Measurements from ENCODE around the gene TMPRSS13. TPM values are rescaled to one million over a fixed set of nuclear protein-coding genes. Genes with fewer than 3 reads are reported as not detected.

Gene TMPRSS13
- total and polyA plus RNA-seq, 2 experiments from 2014 or later = not detected

DNA sequence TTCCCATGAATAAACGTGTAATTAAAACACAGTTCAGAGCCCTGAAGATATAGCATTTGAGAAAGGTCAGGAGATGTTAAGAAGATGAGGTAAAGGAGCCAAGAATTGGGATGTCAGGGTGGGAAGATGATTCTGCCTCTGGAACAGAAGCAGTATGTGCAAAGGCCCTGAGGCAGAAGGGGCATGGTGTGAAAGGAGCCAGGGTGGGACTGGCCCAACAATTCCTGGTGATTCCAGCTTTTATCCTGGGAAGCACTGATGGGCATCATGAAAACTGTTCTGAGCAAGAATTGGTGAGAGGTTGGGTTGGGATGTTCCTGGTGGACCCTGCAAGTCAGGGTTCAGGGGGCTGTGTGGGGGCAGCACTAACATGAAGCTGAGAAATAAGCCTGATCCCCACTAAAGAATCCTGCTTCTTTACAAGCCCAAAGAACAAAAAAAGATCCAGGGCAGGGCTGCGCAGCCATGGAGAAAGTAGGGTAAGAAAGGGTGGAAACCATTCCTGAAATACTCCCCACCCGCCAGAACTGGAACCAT is 50.2 kb downstream of the TMPRSS13 start:
- H2AFZ ChIP-seq = no peak overlapping the region
- H3K9me3 ChIP-seq (ENCODE audit: low read depth) = no peaks in the 10 kb centered on the region
- H3K4me2 ChIP-seq (ENCODE audit: unreplicated experiment) = no peak overlapping the region
- no peaks in the 10 kb centered on the region for H3K36me3 ChIP-seq (ENCODE audit: low read depth)
- peaks cover 62% of the 10 kb centered on the region for H3K27me3 ChIP-seq (replicated peaks; ENCODE audit: insufficient read depth)
- WGBS, 2 experiments (ENCODE audit: low coverage in 1 of 2, low lambda C conversion rate in 2 of 2, missing lambda C conversion rate in 2 of 2) = 34 to 41% methylated on average over 3 of the region's 3 CpGs
- TF ChIP-seq EZH2phosphoT487 (IDR thresholded peaks at IDR 0.05; ENCODE audit: insufficient read depth, low read depth) = no peak
- no peak for TF ChIP-seq EZH2 (IDR thresholded peaks at IDR 0.05; ENCODE audit: insufficient read depth, poor library complexity, severe bottlenecking)
- DNase-seq = no peak
- no peak overlapping the region for H3K4me3 ChIP-seq
- no peaks in the 10 kb centered on the region for H3K79me2 ChIP-seq (ENCODE audit: insufficient read depth)
- H3K9ac ChIP-seq = no peak overlapping the region
- in situ Hi-C loops (cut with MboI) = no loop called here
- no peaks in the 10 kb centered on the region for H3K4me1 ChIP-seq (ENCODE audit: insufficient read depth)
- H4K20me1 ChIP-seq (ENCODE audit: insufficient read depth) = no peaks in the 10 kb centered on the region
- H3K9me2 ChIP-seq (ENCODE audit: insufficient read depth) = no peaks in the 10 kb centered on the region
- no peak overlapping the region for H3K27ac ChIP-seq
- no peaks in the 10 kb centered on the region for H3F3A ChIP-seq (ENCODE audit: insufficient read depth)

- Histone ChIP-seq H3F3A (ENCODE audit: insufficient read depth) (no peaks in the 10 kb centered on the region), H3K36me3 (ENCODE audit: low read depth) (no peaks in the 10 kb centered on the region), H2AFZ (no peak overlapping the region), H3K79me2 (ENCODE audit: insufficient read depth) (no peaks in the 10 kb centered on the region), H3K4me1 (ENCODE audit: insufficient read depth) (no peaks in the 10 kb centered on the region), H3K9ac (no peak overlapping the region), H3K9me3 (ENCODE audit: low read depth) (no peaks in the 10 kb centered on the region), H3K4me2 (ENCODE audit: unreplicated experiment) (no peak overlapping the region), H3K4me3 (no peak overlapping the region), H3K27me3 (replicated peaks; ENCODE audit: insufficient read depth) (peaks cover 63% of the 10 kb centered on the region), H3K9me2 (ENCODE audit: insufficient read depth) (no peaks in the 10 kb centered on the region), H4K20me1 (ENCODE audit: insufficient read depth) (no peaks in the 10 kb centered on the region), H3K27ac (no peak overlapping the region)
- 67 to 73% methylated on average over 6 of the region's 6 CpGs for WGBS, 2 experiments (ENCODE audit: low coverage in 1 of 2, low lambda C conversion rate in 2 of 2, missing lambda C conversion rate in 2 of 2)
- in situ Hi-C loops (cut with MboI) = no loop called here
- no peak for TF ChIP-seq EZH2phosphoT487 (IDR thresholded peaks at IDR 0.05; ENCODE audit: insufficient read depth, low read depth)
- no peak for DNase-seq
These were observed 50.8 kb downstream of the TMPRSS13 start for GRCh38 chr11:117878314-117878938.

DNA sequence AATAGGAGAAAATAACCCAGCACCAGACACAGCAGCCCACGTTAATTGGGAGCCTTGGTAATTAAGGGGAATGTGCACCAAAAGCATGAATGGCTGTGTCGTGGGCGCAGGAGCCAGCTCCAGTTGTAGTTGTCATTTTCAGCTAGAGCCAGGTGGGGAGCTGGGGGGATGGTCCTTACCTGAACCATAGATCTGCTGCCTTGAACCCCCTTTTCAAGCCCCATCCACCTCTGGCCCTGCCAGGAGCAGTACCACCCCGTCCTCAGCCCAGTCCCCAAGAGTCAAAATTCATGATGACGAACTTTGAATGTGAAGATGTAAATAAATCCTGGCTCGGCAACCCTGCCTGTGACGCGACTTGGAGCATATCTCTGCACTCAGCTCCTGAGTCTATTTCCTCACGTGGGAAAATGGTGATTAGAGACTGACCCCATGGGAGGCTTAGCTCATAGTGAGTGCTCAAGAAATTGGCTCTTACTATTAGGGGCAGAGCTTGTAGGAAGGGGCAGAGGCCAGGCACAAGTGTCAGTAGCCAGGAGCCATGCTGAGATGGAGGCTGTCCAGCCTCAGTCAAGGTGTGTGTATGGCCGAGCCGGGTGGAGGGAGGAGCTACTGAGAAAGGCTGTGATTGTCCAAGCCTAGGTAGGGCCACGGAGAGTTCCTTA is 52.0 kb downstream of the TMPRSS13 start:
- Histone ChIP-seq H3F3A (ENCODE audit: insufficient read depth) (no peaks in the 10 kb centered on the region), H3K9ac (no peak overlapping the region), H2AFZ (no peak overlapping the region), H3K4me1 (ENCODE audit: insufficient read depth) (no peaks in the 10 kb centered on the region), H3K79me2 (ENCODE audit: insufficient read depth) (no peaks in the 10 kb centered on the region), H3K9me3 (ENCODE audit: low read depth) (no peaks in the 10 kb centered on the region), H3K4me3 (no peak overlapping the region), H3K27ac (no peak overlapping the region), H3K36me3 (ENCODE audit: low read depth) (no peaks in the 10 kb centered on the region), H3K4me2 (ENCODE audit: unreplicated experiment) (no peak overlapping the region), H3K9me2 (ENCODE audit: insufficient read depth) (no peaks in the 10 kb centered on the region), H3K27me3 (replicated peaks; ENCODE audit: insufficient read depth) (peaks cover 61% of the 10 kb centered on the region), H4K20me1 (ENCODE audit: insufficient read depth) (no peaks in the 10 kb centered on the region)
- no peak for DNase-seq
- in situ Hi-C loops (cut with MboI) = no loop called here
- 29 to 30% methylated on average over 12 of the region's 12 CpGs for WGBS, 2 experiments (ENCODE audit: low coverage in 1 of 2, low lambda C conversion rate in 2 of 2, missing lambda C conversion rate in 2 of 2)
- TF ChIP-seq EZH2 (IDR thresholded peaks at IDR 0.05; ENCODE audit: insufficient read depth, poor library complexity, severe bottlenecking) (no peak), EZH2phosphoT487 (IDR thresholded peaks at IDR 0.05; ENCODE audit: insufficient read depth, low read depth) (no peak)

GRCh38 chr11:117876341-117877119 is 52.7 kb downstream of the TMPRSS13 start, which contains the start of gene FXYD6:
TSS of gene FXYD6 (minus strand) at chr11:117876658. CDS start at chr11:117842776, 33,882 bp downstream.
- no peaks in the 10 kb centered on the region for H3K9me2 ChIP-seq (ENCODE audit: insufficient read depth)
- peaks cover 61% of the 10 kb centered on the region for H3K27me3 ChIP-seq (replicated peaks; ENCODE audit: insufficient read depth)
- H3K9me3 ChIP-seq (ENCODE audit: low read depth) = no peaks in the 10 kb centered on the region
- peak; percentile 17 for DNase-seq
- no peaks in the 10 kb centered on the region for H3K4me1 ChIP-seq (ENCODE audit: insufficient read depth)
- WGBS, 2 experiments (ENCODE audit: low coverage in 1 of 2, low lambda C conversion rate in 2 of 2, missing lambda C conversion rate in 2 of 2) = 2 to 3% methylated on average over 27 to 62 of the region's 63 CpGs
- H2AFZ ChIP-seq = no peak within 1 kb of the TSS
- no peak within 1 kb of the TSS for H3K9ac ChIP-seq
- in situ Hi-C loops (cut with MboI) = no loop called here
- no peak within 1 kb of the TSS for H3K4me2 ChIP-seq (ENCODE audit: unreplicated experiment)
- no peaks in the 10 kb centered on the region for H3K36me3 ChIP-seq (ENCODE audit: low read depth)
- H3F3A ChIP-seq (ENCODE audit: insufficient read depth) = no peaks in the 10 kb centered on the region
- no peak within 1 kb of the TSS for H3K27ac ChIP-seq
- no peak for TF ChIP-seq EZH2phosphoT487 (IDR thresholded peaks at IDR 0.05; ENCODE audit: insufficient read depth, low read depth)
- TF ChIP-seq EZH2 (IDR thresholded peaks at IDR 0.05; ENCODE audit: insufficient read depth, poor library complexity, severe bottlenecking) = peak; percentile 32
- no peak within 1 kb of the TSS for H3K4me3 ChIP-seq
- no peaks in the 10 kb centered on the region for H4K20me1 ChIP-seq (ENCODE audit: insufficient read depth)
- no peaks in the 10 kb centered on the region for H3K79me2 ChIP-seq (ENCODE audit: insufficient read depth)
